Endothelial cell of umbilical vein (primary cell): ENCODE data around the gene IL31RA. TPM values are rescaled to one million over a fixed set of nuclear protein-coding genes. Genes with fewer than 3 reads are reported as not detected.
A peak's percentile ranks its signal among the peaks of the same experiment; 100 is the strongest.

Experiments
- BruUV-seq: library from RNA; stranded (reverse); fragments of 400-500 nt; replicated peaks from 2 replicates; lab custom pipeline; 2021; lab: Mats Ljungman, UMichigan
- CTCF ChIA-PET: fragments of 300-600, 350-600 bp; sonication (Branson Sonifier 250); formaldehyde crosslinking; loops from one replicate; lab custom pipeline; 2021; ENCODE audit warnings: antibody characterized with exemption, inconsistent platforms; lab: Charles Lee
- POLR2A ChIA-PET: fragments of 300-600, 350-600 bp; sonication (Branson Sonifier 250); formaldehyde crosslinking; loops from one replicate; lab custom pipeline; 2021; ENCODE audit warnings: antibody characterized with exemption, inconsistent platforms; lab: Charles Lee
- DNase-seq: peaks from one replicate; pipeline ENCODE4 v3.0.0-alpha.2; 2011; ENCODE audit warnings: low read depth, low spot score
- FAIRE-seq: peaks from 2 replicates; lab custom pipeline; 2011; peaks lifted over from hg19 to GRCh38; lab: Jason Lieb, UNC
- H2AFZ ChIP-seq: 2 replicates; pipeline ENCODE4 v1.6.0; 2012; ENCODE audit warnings: low read depth, low read length, control low read depth, inconsistent platforms
- H3K27ac ChIP-seq: 2 replicates; pipeline ENCODE4 v1.5.1; 2011; ENCODE audit warnings: low read depth, mild to moderate bottlenecking, control low read depth, low read length, moderate library complexity; ENCODE audit not compliant: insufficient read depth
- H3K27me3 ChIP-seq, 2 experiments: 2 replicates each; pipeline versions ENCODE4 v1.6.0 to v1.6.1; 2011; ENCODE audit warnings: low read length in 2 of 2, mixed read lengths in 1 of 2; ENCODE audit not compliant: control insufficient read depth in 2 of 2, insufficient read depth in 2 of 2
- H3K36me3 ChIP-seq, 2 experiments: 2 replicates in 1 of 2; 3 replicates in 1 of 2; pipeline ENCODE4 v1.5.1; 2011; ENCODE audit warnings: low read length in 2 of 2, mild to moderate bottlenecking in 1 of 2, moderate library complexity in 1 of 2; ENCODE audit not compliant: control insufficient read depth in 2 of 2, insufficient read depth in 2 of 2; ENCODE audit errors: extremely low read depth in 1 of 2
- H3K4me1 ChIP-seq: 3 replicates; pipeline ENCODE4 v1.5.1; 2011; ENCODE audit warnings: mild to moderate bottlenecking, low read length; ENCODE audit not compliant: control insufficient read depth, insufficient read depth; ENCODE audit errors: extremely low read depth
- H3K4me2 ChIP-seq: 2 replicates; pipeline ENCODE4 v1.6.1; 2011; ENCODE audit warnings: low read length, control low read depth, mixed read lengths; ENCODE audit not compliant: insufficient read depth
- H3K4me3 ChIP-seq, 3 experiments: fragments of 200-600 bp in 1 of 3; sonication (generic), shearing (Covaris generic) in 1 of 3; replicated peaks in 1 of 3; 2 replicates each; pipeline ENCODE4 v1.5.1; 2011 to 2016; ENCODE audit warnings: control low read depth in 3 of 3, low read length in 3 of 3, mild to moderate bottlenecking in 2 of 3, inconsistent platforms in 1 of 3, low read depth in 1 of 3, moderate library complexity in 1 of 3; ENCODE audit not compliant: insufficient read depth in 1 of 3
- H3K79me2 ChIP-seq: 2 replicates; pipeline ENCODE4 v1.6.0; 2012; ENCODE audit warnings: low read length, inconsistent platforms; ENCODE audit not compliant: control insufficient read depth, insufficient read depth
- H3K9ac ChIP-seq: replicated peaks from 2 replicates; pipeline ENCODE3; 2011; ENCODE audit warnings: low read length, control low read depth; ENCODE audit not compliant: insufficient read depth; ENCODE audit errors: extremely low read depth
- H3K9me1 ChIP-seq: replicated peaks from 3 replicates; pipeline ENCODE4 v1.6.0; 2011; ENCODE audit warnings: mild to moderate bottlenecking, low read length; ENCODE audit not compliant: control insufficient read depth, insufficient read depth; ENCODE audit errors: extremely low read depth
- H3K9me3 ChIP-seq: replicated peaks from 2 replicates; pipeline ENCODE4 v1.5.1; 2012; ENCODE audit warnings: low read length, inconsistent platforms; ENCODE audit not compliant: control insufficient read depth, insufficient read depth
- H4K20me1 ChIP-seq: replicated peaks from 2 replicates; pipeline ENCODE3; 2011; ENCODE audit warnings: mild to moderate bottlenecking, low read length; ENCODE audit not compliant: control insufficient read depth, insufficient read depth; ENCODE audit errors: extremely low read depth
- FOS ChIP-seq: IDR thresholded peaks from 2 replicates; pipeline ENCODE4 v1.6.1; 2011; ENCODE audit warnings: mild to moderate bottlenecking, low read length, moderate library complexity, borderline replicate concordance; ENCODE audit not compliant: insufficient read depth
- GATA2 ChIP-seq: IDR thresholded peaks from 2 replicates; pipeline ENCODE4 v1.7.0; 2011; ENCODE audit warnings: low read depth, mild to moderate bottlenecking, moderate library complexity, mixed read lengths, low read length; ENCODE audit not compliant: insufficient read length, insufficient read depth
- MYC ChIP-seq: IDR thresholded peaks from one replicate; pipeline ENCODE4 v1.6.1; 2011; ENCODE audit warnings: mild to moderate bottlenecking, low read depth, low read length
- POLR2A ChIP-seq: IDR thresholded peaks from 2 replicates; pipeline ENCODE4 v1.6.1; 2012; ENCODE audit warnings: low read depth, mild to moderate bottlenecking, control low read depth, low read length
- POLR2AphosphoS5 ChIP-seq: IDR thresholded peaks from 2 replicates; pipeline ENCODE4 v1.6.1; 2012; ENCODE audit warnings: low read depth, mild to moderate bottlenecking, control low read depth, low read length, moderate library complexity; ENCODE audit not compliant: insufficient read depth
- dilution Hi-C: fragments of 300-500 bp; cut with MboI; formaldehyde crosslinking; loops from one replicate; pipeline ENCODE4 v1.15.0; 2019; ENCODE audit warnings: low sequenced_read_pairs; ENCODE audit not compliant: extremely low pct_ligation_motif_present
- intact Hi-C: fragments of 100-400 bp; cut with micrococcal nuclease; formaldehyde crosslinking; loops from one replicate; pipeline ENCODE4 v1.10.0; 2022
- polyA plus RNA-seq, 4 experiments: library from polyadenylated mRNA; depleted of rRNA in 3 of 4; stranded (reverse) in 3 of 4; unstranded in 1 of 4; fragments of >200 nt; gene quantifications; 2 replicates each; pipeline versions ENCODE4 v1.2.1 to v1.2.3, GENCODE V29; 2011 to 2012; ENCODE audit warnings: missing spikeins in 1 of 4
- total RNA-seq: library from RNA; stranded (reverse); gene quantifications from 2 replicates; pipeline ENCODE4 v1.2.3, GENCODE V29; 2021
- TF ChIP-seq, protein P1 (sequence below): IDR thresholded peaks from 2 replicates; pipeline ENCODE4 v1.6.1; 2011; ENCODE audit not compliant: insufficient read depth, insufficient read length
- TF ChIP-seq, protein P2 (sequence below), 2 donors: IDR thresholded peaks; 1 replicate in 1 of 2; 2 replicates in 1 of 2; pipeline ENCODE4 v1.5.1; 2011; ENCODE audit warnings: low read length in 2 of 2, mild to moderate bottlenecking in 2 of 2, moderate library complexity in 2 of 2, control low read depth in 1 of 2, inconsistent platforms in 1 of 2, low read depth in 1 of 2; ENCODE audit not compliant: insufficient read depth in 1 of 2; ENCODE audit errors: extremely low read depth in 1 of 2

The IL31RA gene
- total and polyA plus RNA-seq, 2 donors (not counting 3 experiments of a cell fraction or from before 2014, with no cell fraction given): 0.14 to 0.75 TPM

DNA sequence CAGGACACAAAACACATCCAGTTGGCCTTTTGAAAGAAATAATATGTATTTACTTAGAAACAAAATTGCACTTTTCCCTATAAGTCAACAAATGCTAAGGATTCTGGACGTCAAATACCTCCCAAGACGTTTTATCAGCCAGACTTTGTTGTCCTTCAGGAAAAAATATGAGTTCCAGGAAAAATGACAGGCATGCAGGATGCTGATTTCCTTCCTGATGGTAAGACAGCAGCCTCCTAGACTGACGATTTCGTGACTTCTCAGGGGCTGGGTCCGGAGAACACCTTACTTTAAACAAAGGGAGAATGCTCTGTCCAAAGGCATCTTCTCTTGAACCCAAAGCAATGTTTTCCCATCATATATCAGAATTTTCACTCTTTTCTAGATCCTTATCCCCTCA lies 74.6 kb downstream of the IL31RA start:
- H3K4me3 ChIP-seq: no peak overlapping the region
- no peaks in the 10 kb centered on the region for H3K9me3 ChIP-seq
- intact Hi-C loops (loop anchor here (10.0 kb wide), 1 partner anchor 391 kb away; the partner anchor contains the start of gene PLPP1), dilution Hi-C loops (no loop called here)
- ChIA-PET POLR2A (no interaction called here), CTCF (no interaction called here)
- H2AFZ ChIP-seq: peak overlapping the region; percentile 18
- TF ChIP-seq POLR2A (no peak), MYC (no peak), GATA2 (peak; percentile 60), FOS (peak; percentile 32), POLR2AphosphoS5 (no peak)
- TF ChIP-seq, protein P1, sequence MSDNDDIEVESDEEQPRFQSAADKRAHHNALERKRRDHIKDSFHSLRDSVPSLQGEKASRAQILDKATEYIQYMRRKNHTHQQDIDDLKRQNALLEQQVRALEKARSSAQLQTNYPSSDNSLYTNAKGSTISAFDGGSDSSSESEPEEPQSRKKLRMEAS: no peak
- TF ChIP-seq, protein P2, sequence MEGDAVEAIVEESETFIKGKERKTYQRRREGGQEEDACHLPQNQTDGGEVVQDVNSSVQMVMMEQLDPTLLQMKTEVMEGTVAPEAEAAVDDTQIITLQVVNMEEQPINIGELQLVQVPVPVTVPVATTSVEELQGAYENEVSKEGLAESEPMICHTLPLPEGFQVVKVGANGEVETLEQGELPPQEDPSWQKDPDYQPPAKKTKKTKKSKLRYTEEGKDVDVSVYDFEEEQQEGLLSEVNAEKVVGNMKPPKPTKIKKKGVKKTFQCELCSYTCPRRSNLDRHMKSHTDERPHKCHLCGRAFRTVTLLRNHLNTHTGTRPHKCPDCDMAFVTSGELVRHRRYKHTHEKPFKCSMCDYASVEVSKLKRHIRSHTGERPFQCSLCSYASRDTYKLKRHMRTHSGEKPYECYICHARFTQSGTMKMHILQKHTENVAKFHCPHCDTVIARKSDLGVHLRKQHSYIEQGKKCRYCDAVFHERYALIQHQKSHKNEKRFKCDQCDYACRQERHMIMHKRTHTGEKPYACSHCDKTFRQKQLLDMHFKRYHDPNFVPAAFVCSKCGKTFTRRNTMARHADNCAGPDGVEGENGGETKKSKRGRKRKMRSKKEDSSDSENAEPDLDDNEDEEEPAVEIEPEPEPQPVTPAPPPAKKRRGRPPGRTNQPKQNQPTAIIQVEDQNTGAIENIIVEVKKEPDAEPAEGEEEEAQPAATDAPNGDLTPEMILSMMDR (IDR thresholded peaks at IDR 0.05; ENCODE audit: extremely low read depth in 1 of 2, insufficient read depth in 1 of 2, low read depth in 1 of 2, low read length in 2 of 2): no peak
- no peaks in the 10 kb centered on the region for H3K27me3 ChIP-seq
- no peaks in the 10 kb centered on the region for H3K79me2 ChIP-seq
- no peaks in the 10 kb centered on the region for H4K20me1 ChIP-seq
- no TSS peak for BruUV-seq
- no peak overlapping the region for H3K27ac ChIP-seq
- H3K9me1 ChIP-seq: no peaks in the 10 kb centered on the region
- FAIRE-seq (peak; percentile 58), DNase-seq (peak; percentile 33)
- H3K36me3 ChIP-seq: no peaks in the 10 kb centered on the region
- H3K9ac ChIP-seq: no peak overlapping the region
- H3K4me2 ChIP-seq: peak overlapping the region; percentile 45
- H3K4me1 ChIP-seq: peaks cover 38% of the 10 kb centered on the region
